ENCODE data around the gene TTC19. TPM values are rescaled to one million over a fixed set of nuclear protein-coding genes. Genes with fewer than 3 reads are reported as not detected.

The TTC19 gene
- total RNA-seq, 1 donor from 2014 or later = 36.0 TPM

DNA sequence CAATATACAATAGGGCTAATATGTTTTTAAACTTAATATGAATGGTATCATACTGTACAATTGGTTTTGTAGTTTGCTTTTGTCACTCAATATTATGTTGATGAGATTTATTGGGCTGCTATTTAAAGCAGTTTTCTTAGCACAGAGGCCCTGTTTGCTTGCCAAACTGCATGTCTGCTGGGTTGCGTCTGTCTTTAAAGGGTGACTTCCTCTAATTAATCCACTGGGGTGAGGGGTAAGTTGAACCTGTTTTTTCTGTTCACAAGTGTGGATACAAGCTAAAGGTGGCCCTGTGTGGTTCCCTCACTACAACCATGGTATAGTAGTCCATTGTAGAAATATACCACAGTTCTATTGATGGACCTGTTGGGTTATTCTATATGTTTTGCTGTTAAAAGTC is 19.7 kb downstream of the TTC19 start:
- H3K36me3 ChIP-seq = peaks cover 73% of the 10 kb centered on the region
- H3K4me3 ChIP-seq = no peak overlapping the region
- H3K27ac ChIP-seq = no peak overlapping the region
- intact Hi-C loops (cut with DNase I) = no loop called here
- H3K9me3 ChIP-seq = no peaks in the 10 kb centered on the region
- DNase-seq (no peak), ATAC-seq (no peak)
- H3K4me1 ChIP-seq = peaks cover 6% of the 10 kb centered on the region
- TF ChIP-seq, protein P1, sequence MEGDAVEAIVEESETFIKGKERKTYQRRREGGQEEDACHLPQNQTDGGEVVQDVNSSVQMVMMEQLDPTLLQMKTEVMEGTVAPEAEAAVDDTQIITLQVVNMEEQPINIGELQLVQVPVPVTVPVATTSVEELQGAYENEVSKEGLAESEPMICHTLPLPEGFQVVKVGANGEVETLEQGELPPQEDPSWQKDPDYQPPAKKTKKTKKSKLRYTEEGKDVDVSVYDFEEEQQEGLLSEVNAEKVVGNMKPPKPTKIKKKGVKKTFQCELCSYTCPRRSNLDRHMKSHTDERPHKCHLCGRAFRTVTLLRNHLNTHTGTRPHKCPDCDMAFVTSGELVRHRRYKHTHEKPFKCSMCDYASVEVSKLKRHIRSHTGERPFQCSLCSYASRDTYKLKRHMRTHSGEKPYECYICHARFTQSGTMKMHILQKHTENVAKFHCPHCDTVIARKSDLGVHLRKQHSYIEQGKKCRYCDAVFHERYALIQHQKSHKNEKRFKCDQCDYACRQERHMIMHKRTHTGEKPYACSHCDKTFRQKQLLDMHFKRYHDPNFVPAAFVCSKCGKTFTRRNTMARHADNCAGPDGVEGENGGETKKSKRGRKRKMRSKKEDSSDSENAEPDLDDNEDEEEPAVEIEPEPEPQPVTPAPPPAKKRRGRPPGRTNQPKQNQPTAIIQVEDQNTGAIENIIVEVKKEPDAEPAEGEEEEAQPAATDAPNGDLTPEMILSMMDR (IDR thresholded peaks at IDR 0.05) = no peak
- no peaks in the 10 kb centered on the region for H3K27me3 ChIP-seq (ENCODE audit: low read depth)

GRCh38 chr17:16023881-16024280 is 24.3 kb downstream of the TTC19 start:
- H3K4me3 ChIP-seq = no peak overlapping the region
- TF ChIP-seq, protein P1 (IDR thresholded peaks at IDR 0.05) = no peak
- ATAC-seq (no peak), DNase-seq (no peak)
- peaks cover 80% of the 10 kb centered on the region for H3K36me3 ChIP-seq
- H3K27ac ChIP-seq = no peak overlapping the region
- no peaks in the 10 kb centered on the region for H3K27me3 ChIP-seq (ENCODE audit: low read depth)
- no peaks in the 10 kb centered on the region for H3K9me3 ChIP-seq
- intact Hi-C loops (cut with DNase I) = no loop called here
- peaks cover 7% of the 10 kb centered on the region for H3K4me1 ChIP-seq

DNA sequence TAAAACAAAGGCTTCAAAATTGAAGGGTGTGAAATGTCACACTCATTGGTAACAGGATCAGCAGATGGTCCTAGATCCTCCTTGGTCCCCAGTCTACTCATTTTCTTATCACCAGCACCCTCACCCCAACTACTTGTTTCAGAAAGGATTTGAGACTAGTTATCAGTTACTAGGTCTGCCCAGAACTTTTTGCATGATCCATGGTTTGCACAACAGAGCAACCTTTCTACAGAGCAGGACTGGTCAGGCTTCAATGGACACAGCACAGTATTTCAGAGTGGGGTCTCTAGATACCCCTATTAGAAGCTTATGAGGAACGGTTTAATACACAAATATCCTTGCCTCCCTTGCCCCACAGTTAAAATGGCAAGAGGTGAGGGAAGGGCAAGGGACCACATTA is 25.6 kb downstream of the TTC19 start:
- Histone ChIP-seq H3K4me1 (peaks cover 7% of the 10 kb centered on the region), H3K36me3 (peaks cover 87% of the 10 kb centered on the region), H3K27me3 (ENCODE audit: low read depth) (no peaks in the 10 kb centered on the region), H3K4me3 (no peak overlapping the region), H3K9me3 (no peaks in the 10 kb centered on the region), H3K27ac (no peak overlapping the region)
- ATAC-seq (no peak), DNase-seq (no peak)
- intact Hi-C loops (cut with DNase I) = no loop called here
- TF ChIP-seq, protein P1 (IDR thresholded peaks at IDR 0.05) = no peak

DNA sequence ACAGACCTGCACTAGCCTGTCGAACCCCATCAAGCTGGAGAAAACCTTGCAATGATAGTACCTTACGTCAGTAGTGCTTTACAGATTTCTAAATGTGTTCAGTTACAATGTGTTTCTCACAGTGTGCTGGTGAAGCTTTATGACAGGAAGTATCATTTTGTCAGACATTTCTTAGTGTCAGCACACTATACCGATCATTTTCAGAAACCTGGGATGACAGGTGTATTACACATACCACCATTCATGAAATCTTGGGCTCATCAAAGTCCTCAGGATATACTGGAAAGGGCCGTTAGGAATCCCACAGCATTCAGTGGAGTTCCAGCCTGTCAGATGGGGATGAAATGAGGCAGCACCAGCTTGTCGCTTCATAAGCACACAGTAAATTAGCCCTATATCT is 27.3 kb downstream of the TTC19 start:
- TF ChIP-seq, protein P1 (IDR thresholded peaks at IDR 0.05) = no peak
- peaks cover 95% of the 10 kb centered on the region for H3K36me3 ChIP-seq
- H3K4me3 ChIP-seq = no peak overlapping the region
- H3K27ac ChIP-seq = peak overlapping the region; percentile 59
- no peak for ATAC-seq
- intact Hi-C loops (cut with DNase I) = no loop called here
- H3K9me3 ChIP-seq = no peaks in the 10 kb centered on the region
- H3K4me1 ChIP-seq = peaks cover 7% of the 10 kb centered on the region
- no peak for DNase-seq
- H3K27me3 ChIP-seq (ENCODE audit: low read depth) = no peaks in the 10 kb centered on the region

DNA sequence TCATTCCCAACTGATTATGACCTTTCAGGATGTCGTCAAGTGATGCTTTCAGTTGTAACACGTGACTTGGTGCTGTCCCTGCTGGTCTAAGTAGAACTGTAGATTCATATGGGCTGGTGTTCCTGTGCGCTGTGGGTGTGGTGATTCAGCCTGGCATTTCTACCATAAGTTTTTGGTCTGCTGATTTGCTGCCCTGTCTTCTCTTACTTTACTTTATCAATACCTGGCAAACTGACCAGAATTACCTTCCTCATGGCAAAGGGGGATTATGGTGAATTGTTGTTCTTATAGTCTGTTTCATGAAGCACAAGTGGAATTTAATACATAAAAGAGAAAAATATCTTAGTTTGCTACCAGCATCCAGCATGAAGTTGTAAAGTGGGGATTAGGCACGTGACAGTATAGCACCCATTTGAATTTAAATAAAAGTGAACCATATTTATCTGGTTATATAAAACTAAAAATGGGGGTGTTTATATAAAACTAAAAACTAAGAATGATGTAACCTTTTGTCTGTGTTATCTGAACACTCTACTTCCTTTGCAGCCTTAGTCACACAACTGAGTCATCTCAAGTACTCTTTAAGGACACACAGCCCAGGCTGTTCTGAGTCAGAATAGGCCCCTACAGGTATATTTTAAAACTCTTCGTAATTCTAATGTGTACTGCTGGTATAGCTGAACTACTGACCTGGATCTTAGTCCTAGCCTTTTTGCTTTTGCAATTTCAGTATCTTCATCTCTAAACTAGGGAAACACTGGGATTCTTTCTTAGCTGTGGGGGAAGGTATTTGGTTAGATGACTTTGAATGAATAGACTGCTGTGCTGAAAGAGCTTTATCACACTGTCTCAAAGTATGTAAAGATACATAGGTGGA is 28.3 kb downstream of the TTC19 start:
- intact Hi-C loops (cut with DNase I) = no loop called here
- Histone ChIP-seq H3K9me3 (no peaks in the 10 kb centered on the region), H3K4me1 (peaks cover 7% of the 10 kb centered on the region), H3K27me3 (ENCODE audit: low read depth) (no peaks in the 10 kb centered on the region), H3K36me3 (peaks cover 95% of the 10 kb centered on the region), H3K27ac (peak overlapping the region; percentile 59), H3K4me3 (no peak overlapping the region)
- TF ChIP-seq, protein P1 (IDR thresholded peaks at IDR 0.05) = no peak
- no peak for DNase-seq
- peak; percentile 93 to 97 for ATAC-seq

All from lower lobe of right lung (tissue), 2 donors.